Measurements from ENCODE around the gene ANXA9. TPM values are rescaled to one million over a fixed set of nuclear protein-coding genes. Genes with fewer than 3 reads are reported as not detected.
A peak's percentile ranks its signal among the peaks of the same experiment; 100 is the strongest.

Gene ANXA9
- total RNA-seq, 1 donor from 2014 or later: not detected

DNA sequence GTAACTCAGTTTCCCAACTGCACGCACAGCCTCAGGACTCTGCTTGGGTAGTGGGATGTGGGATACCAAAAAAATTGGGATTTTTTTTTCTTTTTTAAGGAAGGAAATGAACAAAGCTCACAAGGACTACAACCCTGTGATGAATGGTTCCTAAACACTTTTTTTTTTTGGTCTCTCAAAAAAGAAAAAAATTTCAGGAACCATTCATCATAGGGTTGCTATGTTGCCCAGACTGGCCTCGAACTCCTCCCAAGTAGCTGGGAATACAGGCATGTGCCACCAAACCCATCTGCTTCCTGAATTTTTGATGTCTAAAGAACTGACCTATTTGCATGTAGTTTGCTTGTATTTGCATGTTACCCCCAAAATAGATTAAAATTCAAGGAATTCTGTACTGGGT lies 17.8 kb downstream of the ANXA9 start:
- Mint-ChIP-seq H3K4me1 (ENCODE audit: low read depth, unreplicated experiment) (peaks cover 7% of the 10 kb centered on the region), H3K27me3 (ENCODE audit: unreplicated experiment) (peaks cover 2% of the 10 kb centered on the region), H3K27ac (ENCODE audit: unreplicated experiment) (no peak overlapping the region), H3K9me3 (ENCODE audit: unreplicated experiment) (peaks cover 2% of the 10 kb centered on the region), H3K36me3 (ENCODE audit: unreplicated experiment) (peaks cover 5% of the 10 kb centered on the region), H3K4me3 (ENCODE audit: unreplicated experiment) (no peak overlapping the region)
- no peak for DNase-seq
- TF ChIP-seq, protein P1, sequence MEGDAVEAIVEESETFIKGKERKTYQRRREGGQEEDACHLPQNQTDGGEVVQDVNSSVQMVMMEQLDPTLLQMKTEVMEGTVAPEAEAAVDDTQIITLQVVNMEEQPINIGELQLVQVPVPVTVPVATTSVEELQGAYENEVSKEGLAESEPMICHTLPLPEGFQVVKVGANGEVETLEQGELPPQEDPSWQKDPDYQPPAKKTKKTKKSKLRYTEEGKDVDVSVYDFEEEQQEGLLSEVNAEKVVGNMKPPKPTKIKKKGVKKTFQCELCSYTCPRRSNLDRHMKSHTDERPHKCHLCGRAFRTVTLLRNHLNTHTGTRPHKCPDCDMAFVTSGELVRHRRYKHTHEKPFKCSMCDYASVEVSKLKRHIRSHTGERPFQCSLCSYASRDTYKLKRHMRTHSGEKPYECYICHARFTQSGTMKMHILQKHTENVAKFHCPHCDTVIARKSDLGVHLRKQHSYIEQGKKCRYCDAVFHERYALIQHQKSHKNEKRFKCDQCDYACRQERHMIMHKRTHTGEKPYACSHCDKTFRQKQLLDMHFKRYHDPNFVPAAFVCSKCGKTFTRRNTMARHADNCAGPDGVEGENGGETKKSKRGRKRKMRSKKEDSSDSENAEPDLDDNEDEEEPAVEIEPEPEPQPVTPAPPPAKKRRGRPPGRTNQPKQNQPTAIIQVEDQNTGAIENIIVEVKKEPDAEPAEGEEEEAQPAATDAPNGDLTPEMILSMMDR (IDR thresholded peaks at IDR 0.05; ENCODE audit: partially characterized antibody, unreplicated experiment): no peak

- peaks cover 5% of the 10 kb centered on the region for H3K36me3 Mint-ChIP-seq (ENCODE audit: unreplicated experiment)
- H3K9me3 Mint-ChIP-seq (ENCODE audit: unreplicated experiment): peaks cover 2% of the 10 kb centered on the region
- no peak overlapping the region for H3K27ac Mint-ChIP-seq (ENCODE audit: unreplicated experiment)
- H3K4me3 Mint-ChIP-seq (ENCODE audit: unreplicated experiment): no peak overlapping the region
- DNase-seq: no peak
- TF ChIP-seq, protein P1 (IDR thresholded peaks at IDR 0.05; ENCODE audit: partially characterized antibody, unreplicated experiment): no peak
- H3K27me3 Mint-ChIP-seq (ENCODE audit: unreplicated experiment): peaks cover 3% of the 10 kb centered on the region
- peaks cover 8% of the 10 kb centered on the region for H3K4me1 Mint-ChIP-seq (ENCODE audit: low read depth, unreplicated experiment)
Measured at GRCh38 chr1:151000408-151000807, 18.3 kb downstream of the ANXA9 start.

DNA sequence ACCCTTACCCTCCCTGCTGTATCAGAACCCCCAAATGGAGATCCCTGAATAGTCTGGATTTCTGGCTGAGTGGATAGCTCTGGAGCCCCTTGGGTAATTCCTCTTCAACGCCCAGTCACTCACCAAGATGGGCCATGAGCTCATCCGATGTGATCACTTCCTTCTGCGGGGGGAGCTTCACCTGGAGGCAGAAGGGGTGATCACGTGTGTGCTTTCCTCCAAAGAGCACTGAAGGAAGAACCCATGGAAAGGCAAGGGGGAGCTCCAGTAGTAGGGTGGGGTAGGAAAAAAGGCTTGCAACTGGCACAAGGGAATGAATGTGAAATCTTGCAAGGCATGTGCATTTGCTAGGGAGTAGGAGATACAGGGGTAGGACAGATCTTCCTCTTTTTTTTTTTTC lies 19.5 kb downstream of the ANXA9 start:
- TF ChIP-seq, protein P1 (IDR thresholded peaks at IDR 0.05; ENCODE audit: partially characterized antibody, unreplicated experiment): no peak
- H3K4me3 Mint-ChIP-seq (ENCODE audit: unreplicated experiment): no peak overlapping the region

DNA sequence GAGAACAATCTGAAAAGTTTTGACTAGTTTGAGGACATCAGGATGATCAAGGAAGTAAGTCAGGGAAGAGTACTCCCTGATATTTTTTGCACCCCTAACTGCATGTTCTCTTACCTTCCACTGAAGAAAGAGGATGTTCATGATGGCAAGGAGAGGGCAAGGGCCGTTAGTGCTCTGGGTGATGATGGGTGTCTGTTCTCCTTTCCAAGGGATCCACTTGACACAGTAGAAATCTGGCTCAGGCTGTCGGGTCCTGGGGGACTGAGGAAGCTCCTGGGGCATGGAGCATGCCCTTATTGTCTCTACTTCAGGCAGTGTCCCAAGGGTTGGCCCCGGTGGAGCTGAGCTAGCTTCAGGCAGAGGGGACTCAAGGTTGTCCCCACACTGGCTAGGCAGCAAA lies 20.0 kb downstream of the ANXA9 start:
- Mint-ChIP-seq H3K27ac (ENCODE audit: unreplicated experiment) (no peak overlapping the region), H3K9me3 (ENCODE audit: unreplicated experiment) (peaks cover 5% of the 10 kb centered on the region), H3K27me3 (ENCODE audit: unreplicated experiment) (peaks cover 6% of the 10 kb centered on the region), H3K4me3 (ENCODE audit: unreplicated experiment) (no peak overlapping the region), H3K4me1 (ENCODE audit: low read depth, unreplicated experiment) (peaks cover 18% of the 10 kb centered on the region), H3K36me3 (ENCODE audit: unreplicated experiment) (peaks cover 5% of the 10 kb centered on the region)
- TF ChIP-seq, protein P1 (IDR thresholded peaks at IDR 0.05; ENCODE audit: partially characterized antibody, unreplicated experiment): no peak
- no peak for DNase-seq

More for the DNA sequence above, 19.5 kb downstream of the ANXA9 start:
- Mint-ChIP-seq H3K27me3 (ENCODE audit: unreplicated experiment) (peaks cover 6% of the 10 kb centered on the region), H3K4me1 (ENCODE audit: low read depth, unreplicated experiment) (peaks cover 15% of the 10 kb centered on the region), H3K27ac (ENCODE audit: unreplicated experiment) (no peak overlapping the region), H3K36me3 (ENCODE audit: unreplicated experiment) (peaks cover 5% of the 10 kb centered on the region), H3K9me3 (ENCODE audit: unreplicated experiment) (peaks cover 2% of the 10 kb centered on the region)
- DNase-seq: no peak

DNA sequence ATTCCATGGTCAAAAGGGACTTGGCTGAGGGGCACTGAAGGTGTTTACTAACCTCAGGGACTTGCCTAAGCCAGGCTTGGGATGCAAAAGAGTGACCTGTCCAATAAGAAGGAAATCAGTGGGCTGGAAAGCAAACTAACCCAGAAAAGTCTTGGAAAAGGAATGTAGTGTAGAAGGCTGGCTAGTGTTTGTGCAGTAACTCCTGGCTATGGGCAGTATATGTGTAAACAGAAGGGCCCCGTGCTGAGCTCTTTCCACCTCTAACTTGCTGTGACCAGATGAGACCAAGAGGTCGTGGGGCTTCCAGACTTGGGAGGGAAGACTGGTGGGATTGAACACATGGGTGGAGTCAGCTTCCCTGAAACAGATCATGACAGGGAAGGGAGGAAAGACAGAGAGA lies 20.5 kb downstream of the ANXA9 start:
- Mint-ChIP-seq H3K4me3 (ENCODE audit: unreplicated experiment) (peak overlapping the region; percentile 49), H3K9me3 (ENCODE audit: unreplicated experiment) (peaks cover 9% of the 10 kb centered on the region), H3K27me3 (ENCODE audit: unreplicated experiment) (peaks cover 6% of the 10 kb centered on the region), H3K4me1 (ENCODE audit: low read depth, unreplicated experiment) (peaks cover 23% of the 10 kb centered on the region), H3K27ac (ENCODE audit: unreplicated experiment) (no peak overlapping the region), H3K36me3 (ENCODE audit: unreplicated experiment) (peaks cover 5% of the 10 kb centered on the region)
- no peak for DNase-seq
- TF ChIP-seq, protein P1 (IDR thresholded peaks at IDR 0.05; ENCODE audit: partially characterized antibody, unreplicated experiment): no peak
